Epithelial cell of proximal tubule (primary cell): ENCODE results near the gene PRMT7. TPM values are rescaled to one million over a fixed set of nuclear protein-coding genes. Genes with fewer than 3 reads are reported as not detected.

ENCODE experiments used
- DNase-seq: peaks from one replicate; pipeline ENCODE4 v3.0.0-alpha.2; 2011; ENCODE audit warnings: low read depth
- H3K4me3 ChIP-seq: 2 replicates; pipeline ENCODE4 v1.5.1; 2011; ENCODE audit warnings: low read depth, mild to moderate bottlenecking, low read length
- CTCF ChIP-seq: conservative IDR thresholded peaks from 2 replicates; pipeline ENCODE4 v1.5.1; 2012; ENCODE audit warnings: low read depth, mild to moderate bottlenecking, low read length
- total RNA-seq: library from RNA; depleted of rRNA; stranded (reverse); fragments of >200 nt; gene quantifications from 2 replicates; pipeline ENCODE4 v1.2.3, GENCODE V29; 2015

Gene PRMT7
- total RNA-seq, 1 donor from 2014 or later = 32.1 TPM

DNA sequence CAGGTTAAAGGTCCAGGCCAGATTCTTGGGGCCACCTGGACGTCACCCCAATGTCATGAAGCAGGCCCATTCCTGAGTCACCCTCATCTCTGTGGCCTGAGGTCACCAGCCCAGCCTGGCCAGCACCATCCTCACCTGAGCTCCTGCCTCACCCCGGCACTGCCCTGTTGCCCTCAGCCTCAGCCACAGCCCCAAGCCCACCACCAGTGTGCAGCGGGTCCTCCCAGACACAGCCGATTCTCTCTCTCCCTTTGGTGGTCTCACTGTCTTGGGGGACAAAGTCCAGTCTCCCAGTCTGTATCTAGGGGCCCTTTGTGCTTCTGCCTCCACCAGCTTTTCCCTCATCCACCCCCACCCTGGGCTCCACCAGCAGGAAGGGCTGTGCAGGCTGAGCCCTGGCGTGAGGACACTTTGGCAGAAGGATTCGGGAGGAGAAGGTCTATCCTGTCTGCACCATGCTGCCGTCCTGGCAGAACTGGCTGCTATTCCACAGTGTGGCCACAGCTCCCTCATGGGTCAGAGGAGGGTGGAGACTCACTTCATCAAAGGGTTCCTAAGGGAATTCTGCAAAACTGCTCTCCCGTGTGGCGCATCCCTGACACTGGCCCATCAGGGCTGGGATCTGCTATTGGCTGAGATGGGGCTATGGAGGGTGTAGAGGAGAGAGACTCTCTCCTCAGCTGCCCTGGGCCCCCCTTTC, 64.3 kb downstream of the PRMT7 start:
- no peak for TF ChIP-seq CTCF
- no peak overlapping the region for H3K4me3 ChIP-seq
- DNase-seq = no peak

DNA sequence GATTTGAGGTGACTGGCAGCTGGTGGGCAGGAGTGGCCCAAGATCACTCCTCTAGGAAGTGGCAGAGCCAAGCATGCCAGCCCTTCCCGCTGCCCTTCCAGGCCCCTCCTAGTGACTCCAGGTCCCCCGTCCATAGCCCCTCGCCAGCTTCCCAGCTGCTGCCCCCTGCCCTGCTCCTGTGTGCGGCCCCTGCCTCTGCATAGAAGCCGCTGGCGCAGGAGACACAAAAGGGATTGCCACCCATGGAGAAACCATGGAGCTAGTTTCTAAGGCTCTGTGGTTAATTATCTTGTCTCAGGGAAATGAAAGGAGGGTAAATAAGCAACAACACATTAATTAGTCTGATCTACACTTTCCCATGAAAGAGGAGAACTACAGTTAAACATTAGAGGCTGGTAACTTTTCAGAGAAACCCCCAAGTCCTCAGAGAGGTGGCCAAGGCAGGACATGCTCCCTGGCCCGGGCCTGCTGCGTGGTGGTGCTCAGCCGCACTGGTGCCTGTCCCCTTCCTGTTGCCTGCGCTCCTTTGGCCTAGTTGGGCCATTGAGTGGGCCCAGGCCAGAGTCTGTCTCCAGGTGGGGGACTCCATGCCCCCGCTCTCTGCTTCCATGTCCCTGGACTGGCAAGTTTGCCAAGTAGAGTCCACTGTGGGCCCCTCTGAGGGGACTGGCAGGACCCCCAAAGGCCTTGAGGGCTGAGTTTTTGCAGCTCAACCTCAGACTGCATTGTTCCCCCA, 65.2 kb downstream of the PRMT7 start:
- TF ChIP-seq CTCF = no peak
- H3K4me3 ChIP-seq = no peak overlapping the region
- no peak for DNase-seq

- no peak for TF ChIP-seq CTCF
- no peak for DNase-seq
- no peak overlapping the region for H3K4me3 ChIP-seq
Measured at GRCh38 chr16:68376590-68376989, 65.8 kb downstream of the PRMT7 start.

DNA sequence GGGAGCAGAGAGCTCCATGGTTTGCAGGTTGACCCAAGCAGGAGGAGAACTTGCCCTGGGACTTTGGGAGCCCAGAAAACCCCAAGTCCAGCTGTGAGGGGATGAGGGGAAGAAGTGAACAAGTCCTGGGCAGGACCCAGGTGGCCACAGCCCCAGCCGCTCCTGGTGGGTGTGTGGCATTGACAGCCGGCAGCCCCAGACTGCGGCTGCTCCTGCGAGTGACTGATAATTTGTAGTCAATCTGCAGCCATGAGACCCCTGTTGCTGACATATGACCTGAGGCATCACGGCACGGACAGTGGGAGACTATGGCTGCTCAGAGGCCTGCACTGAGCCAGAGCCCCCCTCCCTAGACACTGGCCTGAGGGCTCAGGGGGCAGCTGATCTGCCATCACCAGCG, 66.4 kb downstream of the PRMT7 start:
- no peak overlapping the region for H3K4me3 ChIP-seq
- TF ChIP-seq CTCF = no peak
- DNase-seq = no peak

- TF ChIP-seq CTCF = no peak
- H3K4me3 ChIP-seq = no peak overlapping the region
- DNase-seq = no peak
Measured at GRCh38 chr16:68377667-68378393, 67.0 kb downstream of the PRMT7 start.

DNA sequence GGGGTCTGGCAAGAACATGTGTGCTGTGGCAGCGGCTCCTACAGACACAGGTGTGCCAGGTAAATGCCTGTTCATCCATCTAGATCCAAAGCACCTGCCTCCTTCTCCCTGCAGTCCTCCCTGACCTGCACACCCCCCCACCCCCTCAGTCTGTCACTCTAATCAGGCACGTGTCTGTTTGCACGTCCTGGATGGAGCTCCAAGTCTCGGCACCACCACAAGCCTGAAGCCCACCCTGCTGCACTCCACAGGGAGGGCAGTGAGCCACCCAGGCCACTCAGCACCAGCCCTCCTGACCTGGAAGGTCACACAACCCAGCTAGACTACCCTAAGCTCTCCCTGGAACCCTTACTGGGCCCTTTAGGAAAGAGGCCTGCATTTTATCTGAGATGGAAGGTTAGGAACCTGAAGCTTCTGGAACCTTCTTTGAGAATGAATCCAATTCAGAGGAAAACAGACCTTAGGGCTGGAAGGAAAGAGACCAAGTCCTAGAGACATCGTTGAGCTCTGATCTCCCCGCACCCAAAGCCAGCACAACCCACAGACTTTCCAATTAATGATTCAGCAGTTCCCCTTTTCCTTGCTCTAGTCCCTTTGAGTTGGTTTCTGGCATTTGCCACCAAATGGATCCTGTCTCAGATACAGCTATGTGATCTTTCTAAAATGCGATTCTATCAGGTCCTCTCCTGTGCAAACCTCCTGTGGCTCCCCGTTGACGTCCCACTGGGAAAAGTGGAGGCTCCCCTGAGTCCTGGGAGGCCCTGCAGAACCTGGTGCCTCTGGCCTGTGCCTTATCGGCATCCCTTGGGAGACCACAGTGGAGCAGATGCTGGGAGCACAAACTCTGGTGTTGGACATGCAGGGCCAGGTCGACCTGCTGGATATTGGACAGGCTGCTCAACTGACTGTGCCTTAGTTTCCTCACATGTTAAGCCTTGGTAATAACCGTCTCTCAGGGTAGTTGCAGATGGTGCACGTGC, 67.9 kb downstream of the PRMT7 start:
- TF ChIP-seq CTCF = no peak
- DNase-seq = no peak
- H3K4me3 ChIP-seq = no peak overlapping the region
